Femur (tissue), 1 donor: Measurements from ENCODE around the gene SLX9.

Experiments used
- DNase-seq: peaks from one replicate; pipeline ENCODE4 v3.0.0-alpha.2; 2017

Gene SLX9

DNA sequence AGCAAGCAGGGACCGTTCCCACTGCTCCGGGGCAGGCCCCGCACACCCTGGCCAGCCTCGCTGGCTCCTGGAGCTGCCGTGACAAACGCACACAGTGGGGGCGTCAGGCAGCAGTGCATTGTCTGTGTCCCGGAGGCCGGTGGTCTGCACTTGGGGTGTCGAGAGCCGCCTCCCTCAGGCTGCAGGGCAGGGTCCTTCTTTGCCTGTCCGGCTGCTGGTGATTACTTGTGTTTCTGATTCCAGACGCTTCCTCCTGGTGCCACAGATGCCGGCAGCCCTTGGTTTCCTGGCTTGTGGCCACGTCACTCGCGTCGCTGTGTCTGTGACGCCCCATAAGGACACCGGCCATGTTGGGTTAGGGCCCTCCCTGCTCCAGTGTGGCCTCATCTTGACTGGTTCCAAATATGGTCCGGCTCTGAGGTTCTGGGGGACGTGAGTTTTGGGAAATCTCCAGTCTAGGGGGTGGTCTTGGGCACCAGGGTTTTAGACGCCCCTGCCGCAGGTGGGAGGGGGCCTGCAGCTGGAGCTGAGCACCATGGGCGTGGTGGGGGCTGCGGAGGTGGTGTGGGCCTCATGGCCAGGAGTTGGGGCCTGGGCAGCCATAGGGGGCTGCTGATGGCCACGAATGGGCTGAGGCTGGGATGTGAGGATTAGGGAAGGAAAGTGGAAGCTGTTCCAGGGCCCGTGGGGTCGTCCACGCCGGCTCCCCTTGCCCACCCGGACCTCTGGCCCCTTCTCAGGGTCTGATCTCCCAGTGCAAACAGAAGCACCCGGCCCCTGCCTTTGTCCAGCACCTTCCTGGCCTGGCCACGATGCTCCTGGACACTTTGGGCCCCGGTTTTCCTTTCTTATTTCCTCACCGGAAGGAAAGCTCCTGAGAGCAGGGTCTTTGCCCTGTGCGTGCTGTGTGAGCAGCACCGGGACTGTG, 41.0 kb downstream of the SLX9 start:
- DNase-seq = no peak

DNA sequence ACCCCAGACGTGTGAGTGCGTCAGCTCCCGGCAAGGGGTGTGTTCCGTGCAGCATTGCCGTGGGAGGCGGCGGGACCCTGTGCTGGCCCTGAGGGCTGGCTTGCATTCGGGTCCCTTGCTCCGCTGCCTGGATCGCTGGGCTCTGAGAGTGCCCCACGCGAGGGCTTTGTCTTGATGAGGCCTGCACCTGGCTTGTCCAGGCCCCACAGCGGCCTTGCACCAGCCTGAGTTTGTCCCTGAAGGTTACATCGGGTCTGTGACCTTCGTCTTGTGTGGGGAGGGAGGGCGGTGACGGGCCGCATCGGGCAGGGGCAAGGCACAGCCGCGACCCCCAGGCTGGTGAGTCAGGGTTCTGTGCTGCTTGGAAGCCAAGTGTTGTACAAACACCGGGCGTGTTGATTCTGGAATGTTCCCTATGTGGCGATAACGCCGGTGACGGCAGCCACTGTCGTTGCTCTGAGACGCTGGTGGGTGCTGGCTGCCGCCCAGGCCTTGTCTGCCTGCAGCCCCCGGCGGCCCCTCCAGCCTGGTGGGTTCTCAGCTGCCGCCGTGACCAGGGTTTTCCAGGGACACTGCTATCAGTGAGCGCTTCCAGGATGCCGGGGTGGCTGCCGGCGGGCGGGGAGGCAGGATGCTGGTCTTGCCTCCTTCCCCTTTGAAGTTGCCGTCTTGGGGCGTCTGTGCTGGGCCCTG, 42.9 kb downstream of the SLX9 start:
- DNase-seq = peak; percentile 66

DNA sequence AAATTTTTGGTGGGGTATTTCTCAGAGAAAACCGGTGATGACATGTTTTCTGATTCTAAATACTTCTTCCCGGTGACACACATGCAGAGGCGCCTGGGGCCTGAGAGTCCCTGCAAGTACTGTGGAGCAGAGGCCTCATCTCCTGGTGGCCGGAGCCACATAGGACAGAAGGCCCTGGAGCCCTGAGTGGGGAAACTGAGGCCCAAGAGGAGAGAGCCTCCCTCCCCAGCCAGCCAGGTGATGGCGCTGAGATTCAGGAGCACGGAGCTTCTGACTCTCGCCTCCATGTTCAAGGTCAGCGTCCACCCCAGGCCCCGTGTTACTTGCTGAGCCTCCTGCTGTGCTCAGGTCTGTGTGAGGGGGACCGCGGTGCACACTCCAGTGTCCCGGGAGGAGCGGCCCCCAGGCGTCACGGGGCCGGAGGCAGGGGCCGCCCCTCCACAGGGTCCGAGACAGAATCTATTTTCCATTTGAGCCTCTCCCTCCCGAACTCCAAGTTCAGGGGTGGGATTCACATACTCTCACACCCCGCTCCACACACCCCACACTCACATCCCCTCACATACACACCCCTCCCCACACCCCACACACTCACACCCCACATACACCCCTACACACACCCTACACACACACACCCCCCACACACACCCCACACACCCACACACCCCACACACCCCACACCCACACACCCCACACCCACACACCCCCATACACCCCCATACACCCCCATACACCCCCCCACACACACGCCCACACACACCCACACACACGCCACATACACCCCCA, 43.8 kb downstream of the SLX9 start:
- DNase-seq = no peak

DNA sequence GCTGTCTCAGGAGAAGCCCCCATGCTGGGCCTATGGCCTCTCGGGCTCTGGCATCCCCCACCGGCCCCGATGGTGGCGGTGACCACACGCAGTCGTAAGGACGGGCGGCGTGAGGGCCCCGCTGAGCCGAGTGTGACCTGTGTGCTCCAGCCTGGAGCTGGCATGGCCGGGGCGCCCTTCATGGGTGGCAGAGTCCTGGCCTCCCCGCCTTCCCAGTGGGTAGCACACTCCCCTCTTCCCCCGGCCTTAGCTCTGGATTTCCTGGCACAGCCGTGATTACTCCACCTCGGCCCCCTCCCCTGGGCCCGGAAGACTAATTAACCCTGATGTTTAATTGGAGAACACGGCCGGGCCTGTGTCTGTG, 44.6 kb downstream of the SLX9 start:
- no peak for DNase-seq

DNA sequence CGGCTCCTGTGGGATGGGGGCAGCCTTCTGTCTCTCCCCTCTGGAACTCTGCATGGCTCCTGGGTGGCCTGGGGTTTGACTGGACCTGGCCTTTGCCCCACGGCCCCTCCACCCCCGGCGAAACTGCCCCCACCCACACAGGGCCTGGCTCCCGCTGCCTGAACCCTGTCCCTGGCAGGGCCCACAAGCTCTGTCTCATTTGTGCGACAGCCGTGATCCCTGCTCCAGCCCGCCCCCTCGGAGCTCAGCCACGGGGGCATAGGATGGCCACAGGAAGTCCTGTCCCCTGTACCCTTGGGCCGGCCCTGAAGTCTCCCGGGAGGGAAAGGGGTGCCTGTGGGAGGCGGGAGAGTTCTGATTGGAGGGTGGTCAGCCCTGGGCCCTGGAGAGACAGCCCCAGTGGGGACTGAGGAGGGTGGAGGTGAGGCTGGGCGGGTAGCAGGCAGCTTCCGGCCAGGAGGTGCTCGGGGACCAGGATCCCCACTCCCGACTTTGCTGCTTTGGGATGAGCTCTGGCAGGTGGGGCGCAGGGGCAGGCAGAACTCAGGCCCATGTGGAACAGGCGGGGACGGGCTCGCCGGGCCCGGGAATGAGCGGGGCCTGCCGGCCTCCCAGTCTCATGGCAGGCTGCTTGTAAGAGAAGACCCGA, 45.1 kb downstream of the SLX9 start:
- DNase-seq = peak; percentile 45

DNA sequence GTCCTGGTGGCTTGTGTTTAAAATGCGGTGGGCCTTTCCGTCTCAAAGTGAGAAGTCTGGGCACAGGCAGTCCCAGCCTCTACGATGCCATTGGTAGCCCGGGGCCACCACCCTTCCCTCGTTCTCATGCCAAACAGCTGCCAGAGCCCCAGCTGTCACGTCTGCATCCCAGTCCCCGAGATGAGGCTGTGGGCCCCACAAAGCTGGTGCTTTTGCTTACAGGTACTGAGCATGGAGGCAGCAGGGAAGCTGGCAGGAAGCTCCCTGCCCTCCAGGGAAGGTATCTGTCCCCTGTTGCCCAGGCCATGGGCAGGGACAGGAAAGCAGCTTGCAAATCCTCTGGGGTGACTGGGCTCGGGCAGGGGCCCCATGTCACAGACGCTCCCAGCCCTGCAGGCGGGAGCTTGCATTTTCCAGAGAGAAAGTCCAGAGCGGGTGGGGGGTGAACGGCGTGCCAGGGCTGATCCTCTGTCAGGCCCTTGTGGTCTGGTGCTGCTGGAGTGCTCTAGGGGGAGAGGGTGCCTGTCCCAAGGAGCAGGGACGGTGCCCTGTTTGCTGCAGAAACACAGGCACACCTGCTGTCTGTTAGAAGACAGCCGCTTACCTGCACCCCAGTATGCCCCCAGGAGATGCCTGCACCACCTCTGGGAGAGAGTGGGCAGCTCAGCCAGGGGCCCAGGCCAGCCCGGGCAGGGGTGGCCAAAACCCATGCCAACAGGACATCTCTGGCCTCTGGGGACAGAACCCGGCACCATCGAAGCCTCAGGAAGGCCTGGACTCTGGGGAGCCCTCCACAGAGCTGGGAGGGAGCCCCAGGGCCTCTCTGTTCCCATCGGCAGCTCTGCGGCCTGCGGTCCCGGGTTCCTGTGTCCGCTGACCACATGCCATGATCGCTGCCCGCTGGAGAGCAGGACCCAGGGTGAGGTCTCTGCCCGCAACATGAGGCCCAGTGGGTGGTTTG, 45.9 kb downstream of the SLX9 start:
- peak; percentile 38 for DNase-seq

DNA sequence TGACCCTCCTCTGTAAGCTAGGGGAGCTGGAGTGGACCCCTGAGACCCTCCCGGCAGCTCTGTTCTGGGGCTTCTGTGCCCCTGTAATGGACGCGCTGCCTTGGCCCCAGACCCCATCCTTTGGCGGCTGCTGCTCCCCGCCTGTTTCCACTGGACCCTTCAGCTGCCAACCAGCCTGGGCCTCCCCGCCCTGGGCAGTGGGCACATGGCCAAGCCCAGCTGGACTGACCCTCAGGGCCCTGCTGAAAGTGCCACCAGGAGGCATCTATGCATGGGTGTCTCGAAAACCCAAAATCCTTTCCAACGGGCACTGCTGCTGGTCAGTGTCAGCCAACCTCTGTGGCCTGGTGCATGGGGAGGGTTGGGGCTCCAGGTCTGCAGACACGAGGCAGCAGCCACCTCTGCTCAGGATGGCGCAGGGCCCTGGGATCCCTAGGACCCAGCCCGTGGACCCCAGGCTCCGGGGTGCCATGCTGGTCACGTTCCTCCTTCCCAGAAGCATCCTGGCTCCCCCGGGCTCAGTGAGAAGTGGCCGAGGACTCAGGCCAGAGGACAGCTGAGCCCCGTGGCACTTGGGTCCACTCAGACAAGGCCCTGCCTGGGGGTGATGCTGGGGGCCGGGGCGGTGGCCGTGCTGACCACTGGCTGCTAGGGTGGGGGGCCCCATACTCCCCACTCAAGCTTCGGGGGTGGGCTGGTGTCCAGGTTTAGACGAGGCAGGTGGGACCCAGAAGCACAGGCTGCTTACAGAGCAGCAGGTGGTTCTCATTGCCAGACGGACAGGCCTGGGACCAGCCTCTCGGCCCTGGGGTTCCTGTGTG, 46.9 kb downstream of the SLX9 start:
- peak; percentile 66 for DNase-seq

DNA sequence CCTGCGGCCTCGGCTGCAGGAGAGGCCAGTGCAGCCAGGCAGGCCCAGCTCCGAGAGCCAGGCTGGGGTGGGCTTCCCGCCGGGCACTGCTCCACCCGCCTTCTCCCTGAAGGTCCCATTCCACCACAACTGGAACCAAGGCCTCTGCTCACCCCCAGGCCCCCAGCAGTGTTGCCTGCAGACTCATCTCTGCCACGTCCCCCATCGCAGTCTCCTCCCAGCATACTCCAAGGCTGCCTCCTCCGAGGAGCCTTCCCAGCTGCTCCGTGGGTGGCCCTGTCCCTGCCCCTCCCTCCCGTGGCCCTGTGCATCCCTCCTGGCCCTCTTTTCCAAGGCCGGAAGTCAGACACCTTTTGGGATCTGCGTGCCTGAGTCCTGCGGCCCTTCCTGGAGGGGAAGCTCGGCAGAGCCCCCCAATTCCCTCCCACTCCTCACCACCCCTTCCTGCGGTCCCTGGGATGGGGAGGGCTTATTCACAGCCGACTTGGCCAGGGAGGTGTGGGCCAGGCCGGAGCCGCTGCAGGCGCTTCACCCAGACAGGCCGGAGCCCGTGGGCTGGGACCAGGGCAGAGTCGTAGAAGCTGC, 47.6 kb downstream of the SLX9 start:
- DNase-seq = no peak

DNA sequence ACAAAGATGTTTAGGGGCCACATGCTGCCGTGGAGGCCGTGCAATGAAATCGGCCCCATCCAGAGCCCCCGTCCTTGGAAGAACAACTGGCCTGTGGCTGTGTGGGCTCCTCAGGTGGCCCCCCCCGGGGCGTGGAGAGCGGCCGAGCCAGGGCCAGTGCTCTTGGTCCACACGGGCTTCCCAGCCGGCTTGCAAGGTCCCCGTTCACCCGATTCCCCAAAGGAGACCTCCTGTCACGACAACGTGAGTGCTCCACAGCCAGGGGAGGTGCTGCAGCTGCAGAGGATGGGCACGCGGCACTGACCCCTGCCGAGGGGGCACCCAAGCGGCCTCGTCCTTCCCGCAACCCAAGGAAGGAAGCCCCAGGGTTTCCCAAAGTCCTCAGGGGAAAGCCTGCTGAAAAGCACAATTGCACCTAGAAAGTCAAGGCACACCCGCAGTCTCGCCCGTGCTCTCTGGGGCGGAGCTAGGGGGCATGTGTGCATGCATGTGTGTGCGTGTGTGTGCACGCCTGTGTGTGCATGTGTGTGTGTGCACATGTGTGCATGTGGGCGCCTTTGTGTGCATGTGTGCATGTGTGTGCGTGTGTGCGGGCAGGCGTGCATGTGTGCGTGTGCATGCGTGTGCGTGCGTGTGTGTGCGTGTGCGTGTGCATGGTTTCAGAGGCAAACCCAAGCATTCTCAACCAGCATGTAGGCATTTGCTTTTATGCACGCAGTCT, 48.2 kb downstream of the SLX9 start:
- DNase-seq = no peak

DNA sequence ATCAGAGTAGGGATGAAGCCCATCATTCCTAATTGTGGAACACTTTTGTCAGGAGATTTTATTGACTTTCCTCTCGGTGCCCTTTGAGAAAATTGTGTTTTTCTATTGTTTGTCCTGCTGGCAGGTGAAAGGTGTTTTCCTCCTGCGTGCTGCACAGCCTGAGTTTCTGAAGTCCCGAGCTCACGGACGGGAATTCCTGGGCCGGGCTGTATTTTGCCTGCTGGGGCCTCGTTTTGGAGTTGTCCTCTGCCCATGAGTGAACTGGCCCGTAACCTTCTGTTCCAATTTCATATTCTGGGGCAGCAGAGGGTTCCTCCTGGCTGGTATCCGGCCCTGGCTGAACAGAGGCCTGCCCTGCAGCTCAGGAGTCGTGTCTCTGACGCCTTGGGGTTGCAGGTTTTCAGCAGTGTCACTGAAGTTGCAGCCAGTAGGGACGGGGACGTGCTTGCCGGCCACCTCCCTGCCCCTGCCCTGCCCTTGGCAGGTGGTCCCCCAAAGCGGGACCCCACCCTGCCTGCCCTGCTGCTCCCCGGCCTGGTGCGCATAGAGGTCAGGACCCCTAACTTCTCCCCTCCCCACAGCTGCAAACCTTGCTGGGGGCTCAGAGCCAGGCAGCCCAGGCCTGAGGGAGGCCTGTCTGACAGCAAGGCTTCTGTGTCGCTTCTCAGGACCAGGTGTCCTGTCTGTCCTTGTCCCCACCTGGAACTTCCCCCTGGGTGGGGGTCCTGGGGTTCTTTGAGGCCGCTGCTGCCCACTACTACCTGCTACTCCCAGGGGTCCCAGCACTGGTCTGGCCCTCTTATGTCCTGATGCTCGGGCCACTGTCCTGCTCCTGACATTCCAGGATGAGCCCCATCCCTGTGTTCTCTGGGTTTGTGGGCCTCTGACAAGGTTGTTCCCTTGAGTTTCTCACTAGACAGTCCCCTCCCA, 49.0 kb downstream of the SLX9 start:
- no peak for DNase-seq

DNA sequence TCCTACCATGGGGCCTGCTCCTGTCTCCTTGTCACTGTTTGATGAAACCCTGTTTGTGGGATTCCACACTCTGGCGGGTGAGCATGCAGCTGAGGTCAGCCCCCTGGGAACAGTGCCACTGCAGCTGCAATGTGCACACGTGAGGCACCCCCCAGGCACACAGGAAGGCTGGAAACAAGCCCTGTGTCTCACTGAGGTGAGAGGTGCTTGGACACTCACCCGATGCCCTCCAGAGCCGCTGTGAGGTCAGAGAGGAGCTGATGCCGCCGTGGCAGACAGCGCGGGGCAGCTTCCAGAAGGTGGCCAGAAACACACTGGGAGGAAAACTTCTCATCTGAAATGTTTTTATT, 49.7 kb downstream of the SLX9 start:
- no peak for DNase-seq

DNA sequence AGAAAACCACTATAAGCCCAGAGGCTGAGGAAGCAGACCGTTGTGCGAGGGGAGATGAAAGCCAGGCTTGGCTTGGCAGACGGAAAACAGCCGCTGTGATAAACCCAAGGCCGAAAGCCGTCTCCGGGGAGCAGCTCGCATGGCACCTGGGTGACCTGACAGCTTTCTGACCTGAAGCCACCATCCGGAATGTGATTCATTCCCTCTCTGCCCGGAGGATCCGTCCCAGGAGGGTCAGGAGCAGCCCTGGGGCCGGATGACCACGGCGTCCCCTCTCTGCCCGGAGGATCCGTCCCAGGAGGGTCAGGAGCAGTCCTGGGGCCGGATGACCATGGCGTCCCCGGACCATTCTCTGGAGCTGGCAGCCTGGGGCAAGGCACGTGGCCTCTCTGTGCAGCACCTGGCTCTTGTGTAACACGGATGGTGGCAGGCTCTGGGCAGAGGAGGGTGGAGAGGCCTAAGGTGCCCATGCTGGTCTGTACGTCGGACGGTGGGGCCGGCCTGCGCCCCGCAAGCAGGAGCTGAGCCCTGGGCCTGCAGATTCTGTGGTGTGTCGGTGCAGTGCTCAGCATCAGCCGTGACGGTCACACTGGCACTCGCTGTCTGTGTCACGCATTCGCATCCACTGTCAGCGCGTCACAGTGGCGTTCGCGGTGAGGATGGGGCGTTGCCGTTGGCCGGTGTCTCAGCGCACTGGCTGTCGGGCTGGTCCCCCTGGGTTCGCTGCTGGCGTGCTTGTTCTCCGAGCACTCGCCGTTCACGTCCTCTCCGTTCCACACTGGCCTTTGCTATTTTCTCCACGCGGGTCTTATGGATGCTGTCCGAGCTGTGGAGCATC, 50.3 kb downstream of the SLX9 start:
- DNase-seq = no peak

DNA sequence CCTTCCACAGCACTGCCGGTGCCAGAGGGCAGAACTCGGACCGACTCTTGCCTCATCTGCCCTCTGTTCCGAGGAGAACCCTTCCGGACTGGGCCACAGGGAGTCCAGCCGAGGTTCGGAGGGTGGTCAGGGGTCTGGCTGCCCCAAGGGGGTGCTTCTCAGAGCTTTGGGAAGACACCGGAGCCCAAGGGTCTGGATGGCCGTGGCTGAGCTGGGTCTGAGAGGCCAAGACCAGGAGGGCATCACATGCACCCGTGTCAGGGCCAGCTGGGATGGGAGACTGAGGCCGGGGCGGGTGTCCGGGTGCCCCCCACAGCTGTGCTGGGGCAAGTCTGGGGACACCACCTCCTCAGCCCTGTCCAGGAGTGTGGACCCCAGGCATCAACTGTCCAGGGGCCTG, 51.1 kb downstream of the SLX9 start:
- no peak for DNase-seq

DNA sequence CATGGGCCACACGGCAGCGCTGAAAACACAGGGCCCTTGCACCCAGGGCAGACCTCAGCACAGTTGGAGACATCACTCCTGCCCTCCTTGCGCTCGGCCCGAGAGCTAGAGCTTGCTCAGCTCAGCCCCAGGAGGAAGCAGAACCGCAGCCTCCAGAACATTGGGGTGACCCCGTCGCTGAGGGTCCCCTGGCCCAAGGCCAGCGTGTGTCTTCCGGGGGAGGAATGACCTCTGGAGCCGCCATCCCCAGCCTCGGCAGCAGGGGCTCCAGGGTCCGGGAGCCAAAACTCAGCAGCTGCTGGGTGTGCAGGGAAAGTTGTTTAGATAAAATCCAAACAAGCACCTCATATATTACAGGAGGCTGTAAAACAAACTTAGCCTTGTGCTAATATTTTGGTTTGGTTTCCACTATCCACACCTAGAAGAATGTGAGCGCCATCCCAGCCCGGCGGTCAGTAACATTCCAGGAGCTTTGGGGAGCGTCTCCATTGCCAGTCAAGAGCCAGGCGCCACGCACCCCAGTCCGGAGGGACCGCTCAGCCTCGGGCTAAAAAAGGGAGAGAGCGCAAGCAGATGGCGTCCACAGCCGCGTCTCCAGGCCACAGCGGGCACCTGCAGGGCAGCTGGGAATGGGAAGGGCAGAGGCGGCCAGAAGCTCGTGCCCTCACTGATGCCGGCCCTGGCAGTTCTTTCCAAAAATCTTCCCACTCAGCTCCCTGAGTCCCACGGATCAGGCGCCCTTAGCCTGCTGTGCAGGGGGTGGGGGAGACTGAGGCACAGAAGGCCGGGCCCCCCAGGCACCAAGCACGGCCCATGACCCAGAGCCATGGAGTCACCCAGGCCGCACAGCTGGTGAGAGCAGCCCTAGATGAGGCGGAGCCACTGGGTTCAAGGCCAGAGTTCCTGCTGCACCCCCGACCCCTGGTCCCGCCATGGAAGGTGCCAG, 52.0 kb downstream of the SLX9 start:
- no peak for DNase-seq

DNA sequence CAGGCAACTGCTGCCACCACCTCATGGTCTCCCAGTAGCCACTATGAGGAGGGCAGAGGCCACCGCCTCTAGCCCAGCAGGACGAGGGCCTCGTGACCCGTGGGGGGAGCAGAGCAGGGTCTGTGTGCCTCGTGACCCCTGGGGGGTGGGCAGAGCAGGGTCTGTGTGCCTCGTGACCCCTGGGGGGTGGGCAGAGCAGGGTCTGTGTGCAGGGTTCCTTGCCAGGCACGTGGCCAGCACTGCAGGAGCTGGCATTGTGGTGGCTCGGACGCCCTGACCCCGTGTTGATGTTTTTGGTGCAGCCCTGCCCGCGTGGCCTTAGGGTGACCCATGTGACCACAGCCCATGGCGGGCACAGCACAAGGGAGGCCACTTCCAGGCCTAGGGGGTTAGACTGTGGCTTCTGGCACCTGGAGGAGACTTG, 52.8 kb downstream of the SLX9 start:
- DNase-seq = no peak

DNA sequence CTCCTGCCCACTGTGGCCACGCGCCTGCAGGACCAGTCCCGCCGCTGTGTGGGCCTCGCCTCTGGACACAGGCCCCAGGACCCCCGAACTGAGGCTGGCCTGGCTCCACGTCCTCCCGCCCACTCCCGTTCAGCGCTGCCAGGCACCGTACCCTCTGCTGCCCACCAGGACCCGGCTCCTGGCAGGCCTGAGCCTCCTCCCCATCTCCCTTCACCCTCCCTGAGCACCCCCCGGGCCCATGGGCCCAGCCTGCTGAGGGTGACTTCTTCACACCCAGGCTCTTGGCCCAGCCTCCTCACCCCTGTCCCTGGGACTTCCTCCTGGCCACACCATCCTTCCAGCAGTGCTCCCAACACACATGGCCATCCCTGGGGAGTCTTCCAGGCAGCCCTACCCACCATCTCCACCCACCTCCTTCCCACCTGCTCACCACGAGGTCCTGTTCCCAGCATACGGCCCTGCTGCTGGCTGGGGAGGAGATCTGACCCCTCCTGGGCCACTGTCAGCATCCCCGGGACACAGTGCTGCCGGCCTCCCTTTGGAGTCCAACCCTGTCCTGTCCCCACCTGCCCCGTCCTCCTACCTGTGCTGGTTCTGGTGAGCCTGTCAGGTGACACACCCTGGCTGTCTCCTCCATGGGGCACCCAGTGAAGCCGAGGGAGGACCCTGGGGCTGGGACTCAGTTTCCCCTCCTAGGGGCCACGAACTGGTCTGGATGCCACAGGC, 53.7 kb downstream of the SLX9 start:
- no peak for DNase-seq
